HL-60 (cell line): ENCODE results near the gene MTIF2.
"Not testable (repeated sequence)": the region's sequence is repeated elsewhere in the genome, so short reads cannot be mapped to it uniquely, and the experiment has no call there.

Experiments
- DNase-seq, 2 experiments: peaks; one replicate each; pipeline ENCODE4 v3.0.0-alpha.2; 2010 to 2020; ENCODE audit warnings: low read depth in 1 of 2, low spot score in 1 of 2
- H3K27ac ChIP-seq: fragments of 250-450 bp; sonication (Bioruptor Pico); replicated peaks from 2 replicates; pipeline ENCODE4 v1.5.1; 2020; ENCODE audit warnings: mild to moderate bottlenecking, moderate library complexity
- H3K27me3 ChIP-seq: fragments of 250-450 bp; sonication (Bioruptor Pico); 2 replicates; pipeline ENCODE4 v1.5.1; 2021; ENCODE audit warnings: mild to moderate bottlenecking, moderate library complexity; ENCODE audit not compliant: insufficient read depth, poor library complexity, severe bottlenecking
- H3K4me3 ChIP-seq: replicated peaks from 2 replicates; pipeline ENCODE4 v1.5.1; 2011; ENCODE audit warnings: mild to moderate bottlenecking, control low read depth, low read length; ENCODE audit not compliant: insufficient read depth
- GABPA ChIP-seq: IDR thresholded peaks from 2 replicates; pipeline ENCODE4 v1.6.1; 2012; ENCODE audit warnings: low read depth
- POLR2AphosphoS5 ChIP-seq: IDR thresholded peaks from 2 replicates; pipeline ENCODE4 v1.6.1; 2012; ENCODE audit warnings: low read depth
- SPI1 ChIP-seq: IDR thresholded peaks from 2 replicates; pipeline ENCODE4 v1.6.1; 2012; ENCODE audit warnings: low read depth, mild to moderate bottlenecking, borderline replicate concordance
- TF ChIP-seq, protein P1 (sequence below): IDR thresholded peaks from 2 replicates; pipeline ENCODE4 v1.6.1; 2012; ENCODE audit warnings: low read depth; ENCODE audit not compliant: insufficient replicate concordance
- TF ChIP-seq, protein P2 (sequence below): IDR thresholded peaks from one replicate; pipeline ENCODE4 v1.5.1; 2011; ENCODE audit warnings: low read length, control low read depth, inconsistent platforms; ENCODE audit not compliant: insufficient read depth

Gene MTIF2

DNA sequence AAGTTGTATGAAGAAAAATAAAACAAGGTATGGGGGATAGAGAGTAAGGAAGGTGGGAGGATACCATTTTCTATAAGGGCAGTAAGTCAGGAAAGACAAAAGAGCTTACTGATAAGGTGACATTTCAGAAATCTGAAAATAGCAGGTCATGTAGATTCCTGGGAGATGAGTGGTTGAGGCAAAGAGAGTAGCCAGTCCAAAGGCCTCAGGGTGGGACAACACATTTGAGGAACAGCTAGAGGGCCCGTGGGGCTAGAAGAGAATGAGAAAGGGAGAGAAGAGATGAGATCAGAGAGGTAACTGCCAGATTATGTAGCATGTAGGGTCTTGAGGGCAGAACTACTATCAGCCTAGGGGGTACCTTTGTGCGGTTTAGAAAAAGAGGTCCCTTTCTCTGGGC, 39.8 kb downstream of the MTIF2 start:
- TF ChIP-seq GABPA (no peak), SPI1 (no peak), POLR2AphosphoS5 (no peak)
- TF ChIP-seq, protein P1, sequence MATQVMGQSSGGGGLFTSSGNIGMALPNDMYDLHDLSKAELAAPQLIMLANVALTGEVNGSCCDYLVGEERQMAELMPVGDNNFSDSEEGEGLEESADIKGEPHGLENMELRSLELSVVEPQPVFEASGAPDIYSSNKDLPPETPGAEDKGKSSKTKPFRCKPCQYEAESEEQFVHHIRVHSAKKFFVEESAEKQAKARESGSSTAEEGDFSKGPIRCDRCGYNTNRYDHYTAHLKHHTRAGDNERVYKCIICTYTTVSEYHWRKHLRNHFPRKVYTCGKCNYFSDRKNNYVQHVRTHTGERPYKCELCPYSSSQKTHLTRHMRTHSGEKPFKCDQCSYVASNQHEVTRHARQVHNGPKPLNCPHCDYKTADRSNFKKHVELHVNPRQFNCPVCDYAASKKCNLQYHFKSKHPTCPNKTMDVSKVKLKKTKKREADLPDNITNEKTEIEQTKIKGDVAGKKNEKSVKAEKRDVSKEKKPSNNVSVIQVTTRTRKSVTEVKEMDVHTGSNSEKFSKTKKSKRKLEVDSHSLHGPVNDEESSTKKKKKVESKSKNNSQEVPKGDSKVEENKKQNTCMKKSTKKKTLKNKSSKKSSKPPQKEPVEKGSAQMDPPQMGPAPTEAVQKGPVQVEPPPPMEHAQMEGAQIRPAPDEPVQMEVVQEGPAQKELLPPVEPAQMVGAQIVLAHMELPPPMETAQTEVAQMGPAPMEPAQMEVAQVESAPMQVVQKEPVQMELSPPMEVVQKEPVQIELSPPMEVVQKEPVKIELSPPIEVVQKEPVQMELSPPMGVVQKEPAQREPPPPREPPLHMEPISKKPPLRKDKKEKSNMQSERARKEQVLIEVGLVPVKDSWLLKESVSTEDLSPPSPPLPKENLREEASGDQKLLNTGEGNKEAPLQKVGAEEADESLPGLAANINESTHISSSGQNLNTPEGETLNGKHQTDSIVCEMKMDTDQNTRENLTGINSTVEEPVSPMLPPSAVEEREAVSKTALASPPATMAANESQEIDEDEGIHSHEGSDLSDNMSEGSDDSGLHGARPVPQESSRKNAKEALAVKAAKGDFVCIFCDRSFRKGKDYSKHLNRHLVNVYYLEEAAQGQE, result no peak
- TF ChIP-seq, protein P2, sequence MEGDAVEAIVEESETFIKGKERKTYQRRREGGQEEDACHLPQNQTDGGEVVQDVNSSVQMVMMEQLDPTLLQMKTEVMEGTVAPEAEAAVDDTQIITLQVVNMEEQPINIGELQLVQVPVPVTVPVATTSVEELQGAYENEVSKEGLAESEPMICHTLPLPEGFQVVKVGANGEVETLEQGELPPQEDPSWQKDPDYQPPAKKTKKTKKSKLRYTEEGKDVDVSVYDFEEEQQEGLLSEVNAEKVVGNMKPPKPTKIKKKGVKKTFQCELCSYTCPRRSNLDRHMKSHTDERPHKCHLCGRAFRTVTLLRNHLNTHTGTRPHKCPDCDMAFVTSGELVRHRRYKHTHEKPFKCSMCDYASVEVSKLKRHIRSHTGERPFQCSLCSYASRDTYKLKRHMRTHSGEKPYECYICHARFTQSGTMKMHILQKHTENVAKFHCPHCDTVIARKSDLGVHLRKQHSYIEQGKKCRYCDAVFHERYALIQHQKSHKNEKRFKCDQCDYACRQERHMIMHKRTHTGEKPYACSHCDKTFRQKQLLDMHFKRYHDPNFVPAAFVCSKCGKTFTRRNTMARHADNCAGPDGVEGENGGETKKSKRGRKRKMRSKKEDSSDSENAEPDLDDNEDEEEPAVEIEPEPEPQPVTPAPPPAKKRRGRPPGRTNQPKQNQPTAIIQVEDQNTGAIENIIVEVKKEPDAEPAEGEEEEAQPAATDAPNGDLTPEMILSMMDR, result no peak
- no peak for DNase-seq
- Histone ChIP-seq H3K27me3 (no peaks in the 10 kb centered on the region), H3K27ac (no peak overlapping the region), H3K4me3 (no peak overlapping the region)

DNA sequence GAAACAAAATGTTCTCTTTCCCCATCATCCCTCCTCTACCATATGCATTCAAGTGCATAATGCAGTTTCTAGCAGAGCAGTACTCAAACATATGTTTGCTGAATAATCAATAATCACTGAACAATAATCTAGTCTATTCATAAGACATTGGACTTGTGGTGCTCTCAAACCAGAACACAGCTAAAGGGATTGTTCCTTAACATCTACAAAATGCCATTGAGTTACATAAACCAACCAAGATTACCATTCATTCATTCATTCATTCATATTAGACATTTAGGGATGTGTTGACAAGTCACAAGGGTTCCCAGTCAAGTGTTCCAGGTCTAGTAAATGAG, 40.8 kb downstream of the MTIF2 start:
- TF ChIP-seq, protein P2, result no peak
- TF ChIP-seq, protein P1, result no peak
- TF ChIP-seq GABPA (no peak), SPI1 (no peak), POLR2AphosphoS5 (no peak)
- H3K27me3 ChIP-seq, result no peaks in the 10 kb centered on the region
- H3K27ac ChIP-seq, result peak overlapping the region; percentile 80
- no peak overlapping the region for H3K4me3 ChIP-seq
- no peak for DNase-seq

DNA sequence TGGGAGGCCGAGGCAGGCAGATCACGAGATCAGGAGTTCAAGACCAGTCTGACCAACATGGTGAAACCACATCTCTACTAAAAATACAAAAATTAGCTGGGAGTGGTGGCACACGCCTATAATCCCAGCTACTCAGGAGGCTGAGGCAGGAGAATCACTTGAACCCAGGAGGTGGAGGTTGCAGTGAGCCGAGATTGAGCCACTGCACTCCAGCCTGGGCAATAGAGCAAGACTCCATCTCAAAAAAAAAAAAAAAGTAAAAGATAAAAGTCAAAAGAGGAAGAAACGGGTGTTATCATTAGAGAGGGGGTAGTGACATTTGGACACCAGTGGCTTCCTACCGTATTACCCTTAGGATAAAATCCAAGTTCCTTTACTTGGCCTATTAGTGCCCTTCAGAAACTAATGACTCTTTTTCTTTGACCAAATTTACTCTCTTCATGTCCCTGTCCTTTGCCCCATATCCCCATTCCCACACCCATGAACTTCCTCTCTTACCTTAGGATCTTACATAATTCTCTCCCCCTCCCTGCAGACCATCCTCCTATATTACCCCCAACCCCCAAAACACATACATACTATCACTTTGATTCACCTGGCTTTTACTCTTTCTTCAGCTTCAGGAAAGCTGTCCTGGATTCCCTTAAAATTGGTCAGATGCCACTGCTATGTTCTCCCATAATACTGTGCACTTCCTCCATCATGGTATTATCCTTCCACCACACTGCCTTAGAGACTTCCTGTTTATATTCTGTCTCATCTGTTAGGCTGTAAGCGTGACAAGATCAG, 41.4 kb downstream of the MTIF2 start:
- Histone ChIP-seq H3K4me3 (peak overlapping the region; percentile 12; the same call in 1 of the 2 replicates), H3K27ac (peak overlapping the region; percentile 80)
- DNase-seq, result peak; percentile 63 to 71
- H3K27me3 ChIP-seq, result not testable (repeated sequence)
- peak; percentile 97 for TF ChIP-seq SPI1
- 0 out of 2 replicates have a peak, but pooled peaks have one; percentile 22 for TF ChIP-seq GABPA
- peak; percentile 41; the same call in 1 of the 2 replicates for TF ChIP-seq POLR2AphosphoS5

DNA sequence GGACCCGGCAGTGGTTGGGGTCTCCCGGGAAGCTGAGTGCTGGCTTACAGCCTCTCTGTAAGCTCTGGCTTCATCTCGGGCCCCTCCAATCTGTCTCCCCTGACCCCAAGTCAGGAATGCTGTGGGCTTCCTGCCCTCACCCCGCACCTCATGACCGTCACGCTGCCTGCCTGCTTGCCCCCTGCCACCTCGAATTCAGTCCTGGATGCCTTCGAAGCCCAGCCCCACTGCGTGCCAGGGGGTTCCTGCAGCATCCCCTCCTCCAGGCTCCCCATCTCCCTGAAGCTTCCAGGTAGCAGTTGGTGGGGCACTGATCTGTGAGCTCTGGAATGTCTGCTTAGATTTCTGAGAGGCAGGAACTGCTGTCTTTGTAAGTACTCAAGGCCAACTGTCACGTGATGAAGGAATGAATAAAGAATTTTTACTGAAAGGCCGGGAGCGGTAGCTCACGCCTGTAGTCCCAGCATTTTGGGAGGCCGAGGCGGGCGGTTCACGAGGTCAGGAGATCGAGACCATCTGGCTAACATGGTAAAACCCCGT, 43.5 kb downstream of the MTIF2 start:
- H3K27me3 ChIP-seq, result no peaks in the 10 kb centered on the region
- H3K27ac ChIP-seq, result no peak overlapping the region
- DNase-seq, result no peak
- TF ChIP-seq, protein P2, result no peak
- no peak for TF ChIP-seq GABPA
- no peak for TF ChIP-seq SPI1
- no peak for TF ChIP-seq POLR2AphosphoS5
- TF ChIP-seq, protein P1, result no peak
- H3K4me3 ChIP-seq, result no peak overlapping the region
